GM10266 (cell line): ENCODE data around the gene ADAR.

Experiments
- DNase-seq: peaks from one replicate; pipeline ENCODE4 v3.0.0; 2012; ENCODE audit errors: extremely low spot score
- TF ChIP-seq, protein P1 (sequence below): IDR thresholded peaks from 2 replicates; pipeline ENCODE4 v1.5.1; 2012; ENCODE audit warnings: mild to moderate bottlenecking, low read depth; ENCODE audit not compliant: control insufficient read depth, insufficient read depth; ENCODE audit errors: missing control alignments

ADAR gene

DNA sequence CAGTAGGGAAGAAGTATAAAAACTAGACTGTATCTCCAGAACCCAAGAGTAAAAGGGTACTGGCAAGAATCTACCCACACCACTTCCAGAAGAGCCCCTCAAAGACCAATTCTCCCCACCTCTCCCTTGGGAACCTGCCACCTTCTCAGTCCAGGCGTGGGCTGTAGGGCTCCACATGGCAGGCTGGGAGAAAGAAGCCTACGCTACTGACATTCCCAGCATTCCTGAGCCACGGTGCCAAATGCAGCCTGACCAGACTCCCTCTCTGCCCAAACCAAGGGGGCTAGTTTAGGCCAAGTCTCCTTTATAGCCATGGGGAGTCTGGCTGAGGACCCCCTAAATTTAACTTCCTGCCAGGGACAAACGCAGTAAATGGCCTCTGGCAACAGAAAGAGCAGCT, 51.6 kb downstream of the ADAR start:
- TF ChIP-seq, protein P1, sequence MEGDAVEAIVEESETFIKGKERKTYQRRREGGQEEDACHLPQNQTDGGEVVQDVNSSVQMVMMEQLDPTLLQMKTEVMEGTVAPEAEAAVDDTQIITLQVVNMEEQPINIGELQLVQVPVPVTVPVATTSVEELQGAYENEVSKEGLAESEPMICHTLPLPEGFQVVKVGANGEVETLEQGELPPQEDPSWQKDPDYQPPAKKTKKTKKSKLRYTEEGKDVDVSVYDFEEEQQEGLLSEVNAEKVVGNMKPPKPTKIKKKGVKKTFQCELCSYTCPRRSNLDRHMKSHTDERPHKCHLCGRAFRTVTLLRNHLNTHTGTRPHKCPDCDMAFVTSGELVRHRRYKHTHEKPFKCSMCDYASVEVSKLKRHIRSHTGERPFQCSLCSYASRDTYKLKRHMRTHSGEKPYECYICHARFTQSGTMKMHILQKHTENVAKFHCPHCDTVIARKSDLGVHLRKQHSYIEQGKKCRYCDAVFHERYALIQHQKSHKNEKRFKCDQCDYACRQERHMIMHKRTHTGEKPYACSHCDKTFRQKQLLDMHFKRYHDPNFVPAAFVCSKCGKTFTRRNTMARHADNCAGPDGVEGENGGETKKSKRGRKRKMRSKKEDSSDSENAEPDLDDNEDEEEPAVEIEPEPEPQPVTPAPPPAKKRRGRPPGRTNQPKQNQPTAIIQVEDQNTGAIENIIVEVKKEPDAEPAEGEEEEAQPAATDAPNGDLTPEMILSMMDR, result no peak
- DNase-seq, result no peak

DNA sequence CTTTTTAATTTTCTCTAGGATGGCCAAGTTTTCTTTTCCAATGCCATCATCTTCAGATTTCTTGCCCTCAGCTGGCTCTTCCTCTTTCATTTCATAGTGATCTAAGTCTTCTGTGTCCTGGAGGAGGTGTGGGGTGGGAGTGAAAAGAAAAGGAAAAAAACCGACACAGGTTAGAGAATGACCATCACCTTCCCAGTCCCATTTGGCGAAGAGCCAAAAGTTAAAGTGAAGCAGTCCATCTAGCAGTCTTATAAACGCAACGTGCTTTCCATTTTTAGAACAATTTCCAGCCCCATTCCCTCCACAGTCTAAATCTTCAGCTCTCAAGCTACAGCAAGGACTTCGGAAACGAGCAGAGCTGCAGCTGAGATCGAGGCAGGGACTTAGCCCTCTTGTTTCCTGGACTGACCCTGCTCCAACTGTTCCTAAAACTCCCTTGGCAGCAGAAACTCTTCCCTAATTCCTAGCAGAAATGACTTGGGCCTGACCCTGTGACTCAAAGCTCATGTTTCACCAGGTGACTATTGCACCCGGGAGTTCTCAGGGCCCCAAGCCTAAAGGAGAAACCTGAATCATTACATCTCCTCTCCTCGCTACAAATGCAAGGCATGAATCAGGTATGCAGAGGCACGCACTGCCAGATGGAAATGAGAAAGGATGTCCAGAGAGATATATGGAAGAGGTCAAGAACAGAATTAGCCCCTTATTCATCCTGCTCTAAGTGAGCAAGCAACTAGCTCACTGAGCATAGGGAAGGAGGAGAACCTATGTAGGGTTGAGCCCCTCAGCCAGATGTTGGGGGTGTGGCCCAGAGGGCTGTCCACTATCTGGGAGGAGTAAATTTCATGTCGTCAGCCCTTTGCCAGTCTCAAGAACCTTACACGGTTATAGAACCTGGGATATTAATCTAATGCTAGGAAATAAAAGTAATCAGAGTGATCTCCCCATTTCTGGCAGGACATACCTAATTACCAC, 54.6 kb downstream of the ADAR start:
- DNase-seq, result no peak
- TF ChIP-seq, protein P1, result no peak

DNA sequence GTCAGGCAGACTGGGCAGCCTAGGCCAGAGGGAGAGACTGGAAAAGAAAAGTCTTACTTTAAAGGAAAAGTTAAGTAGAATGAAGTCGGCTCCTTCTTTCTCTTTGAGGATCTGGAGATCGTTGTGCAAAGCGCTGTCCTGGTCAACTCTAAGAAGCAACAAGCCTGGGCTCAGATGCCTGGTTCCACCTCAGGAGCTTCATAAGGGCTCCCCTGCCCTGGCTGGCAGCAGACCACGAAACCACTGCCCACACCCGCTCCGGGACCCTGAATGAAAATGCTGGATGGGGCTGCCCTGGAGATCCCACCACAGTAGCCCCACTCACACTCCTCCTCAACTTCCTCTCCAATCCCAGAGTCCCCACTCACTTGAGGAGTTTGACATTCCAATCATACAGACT, 56.0 kb downstream of the ADAR start:
- TF ChIP-seq, protein P1, result no peak
- no peak for DNase-seq

DNA sequence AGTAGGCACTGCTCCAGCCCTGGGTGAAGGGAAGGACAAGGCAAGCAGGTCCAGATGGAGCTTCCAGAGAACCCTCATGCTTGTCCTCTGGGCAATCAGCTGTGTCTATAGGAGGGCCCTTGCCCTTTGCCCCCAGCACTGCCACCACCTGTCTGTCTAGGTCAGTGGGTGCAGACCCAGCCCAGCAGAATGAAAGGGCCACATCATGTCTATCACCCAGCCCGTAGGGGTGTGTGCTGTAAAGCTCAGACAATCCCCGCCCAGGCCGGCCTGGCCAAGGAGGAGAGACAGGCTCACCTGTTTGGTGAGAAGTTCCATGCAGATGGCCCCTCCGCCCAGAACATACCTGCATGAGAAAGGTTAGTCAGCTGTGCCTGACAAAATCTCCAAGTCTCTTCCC, 56.5 kb downstream of the ADAR start:
- TF ChIP-seq, protein P1, result no peak

DNA sequence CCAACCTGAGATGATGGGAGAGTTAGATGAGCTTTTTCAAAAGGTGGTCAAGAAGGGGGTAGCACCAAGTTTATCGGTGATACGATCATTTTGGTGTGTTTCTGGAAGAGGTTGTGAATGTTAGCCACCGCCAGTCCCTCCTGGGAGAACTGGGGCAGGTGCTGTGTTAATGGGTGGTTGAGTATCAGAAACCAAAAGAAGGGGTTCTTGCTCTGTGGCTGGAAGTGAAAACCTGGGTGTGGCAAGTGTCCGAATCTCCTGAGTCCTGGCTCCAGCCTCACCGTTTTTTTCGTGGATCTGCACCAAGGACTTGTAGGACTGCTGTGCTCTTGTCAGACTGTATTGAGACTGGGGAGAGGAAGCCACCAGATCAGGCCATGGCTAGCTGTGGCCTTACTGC, 57.3 kb downstream of the ADAR start:
- TF ChIP-seq, protein P1, result no peak
- no peak for DNase-seq

More for the DNA sequence above, 56.5 kb downstream of the ADAR start:
- no peak for DNase-seq

DNA sequence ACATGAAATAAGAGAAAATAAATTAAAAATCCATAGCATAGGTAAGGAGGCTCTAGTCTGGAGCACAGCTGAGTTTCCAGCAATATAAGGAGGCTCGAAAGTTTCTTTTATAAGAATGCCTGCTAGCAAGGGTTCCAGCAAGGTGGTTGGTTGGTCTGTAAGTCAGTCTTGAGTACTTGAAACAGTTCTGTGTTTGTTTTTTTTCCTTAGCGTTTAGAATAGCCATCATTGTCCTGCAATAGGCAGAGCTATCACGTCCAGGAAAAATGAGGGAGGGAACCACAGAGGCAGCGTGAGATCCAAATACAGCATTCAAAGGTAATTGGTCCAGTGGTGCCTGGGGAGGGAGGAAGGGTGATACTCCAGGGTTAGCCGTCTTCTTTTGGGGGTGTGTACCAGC, 57.9 kb downstream of the ADAR start:
- TF ChIP-seq, protein P1, result no peak
- no peak for DNase-seq

DNA sequence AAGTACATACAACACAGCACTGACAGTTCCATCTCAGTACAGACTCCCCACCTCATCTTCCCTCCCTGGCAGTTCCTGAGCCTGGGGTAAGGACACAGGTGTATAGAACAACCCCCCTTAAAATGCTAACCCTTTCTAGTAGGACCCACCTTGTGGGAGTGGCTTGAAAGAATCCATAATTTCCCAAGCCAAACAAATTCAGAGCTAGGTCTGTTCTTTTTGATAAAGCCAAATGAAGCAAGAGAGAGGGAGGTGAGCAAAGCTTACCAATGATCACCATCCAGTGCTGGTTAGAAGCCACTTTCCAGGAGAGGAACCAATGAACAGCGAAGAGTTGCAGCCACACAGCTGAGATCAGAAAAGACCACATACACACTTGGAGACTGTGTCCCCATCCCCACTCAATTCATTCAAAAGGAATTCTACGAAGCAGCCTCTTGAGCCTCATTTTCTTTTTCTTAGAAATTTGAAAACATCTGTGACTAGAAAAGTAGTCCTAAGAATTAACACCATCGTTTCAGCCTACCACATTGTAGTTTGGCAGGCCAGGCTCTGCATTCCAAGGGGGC, 58.7 kb downstream of the ADAR start:
- no peak for DNase-seq
- TF ChIP-seq, protein P1, result no peak
